H1 (cell line): ENCODE data around the gene SPTBN1. TPM values are rescaled to one million over a fixed set of nuclear protein-coding genes. Genes with fewer than 3 reads are reported as not detected.

ENCODE experiments used
- CTCF ChIA-PET: fragments of 300-600 bp; sonication (Branson Sonifier 250); formaldehyde crosslinking; loops from one replicate; lab custom pipeline; 2021; ENCODE audit not compliant: partially characterized antibody; lab: Charles Lee
- POLR2A ChIA-PET: fragments of 300-600 bp; sonication (Branson Sonifier 250); formaldehyde crosslinking; loops from one replicate; lab custom pipeline; 2021; ENCODE audit warnings: inconsistent platforms; ENCODE audit not compliant: partially characterized antibody; lab: Charles Lee
- DNase-seq, 2 experiments: peaks; one replicate each; pipeline versions ENCODE4 v3.0.0 to v3.0.0-alpha.2; 2010 to 2022; ENCODE audit warnings: low spot score in 2 of 2, low read depth in 1 of 2, mixed read lengths in 1 of 2
- FAIRE-seq: peaks from 2 replicates; lab custom pipeline; 2011; peaks lifted over from hg19 to GRCh38; lab: Jason Lieb, UNC
- H2AFZ ChIP-seq: 2 replicates; pipeline ENCODE4 v1.8.1; 2012; ENCODE audit warnings: low read length, inconsistent platforms
- H2AK5ac ChIP-seq: 2 replicates; pipeline ENCODE4 v1.6.1; 2013; ENCODE audit warnings: low read depth, low read length
- H2BK120ac ChIP-seq: replicated peaks from 2 replicates; pipeline ENCODE3; 2013; ENCODE audit warnings: low read depth, low read length, inconsistent platforms
- H2BK12ac ChIP-seq: 2 replicates; pipeline ENCODE4 v1.6.1; 2013; ENCODE audit warnings: low read depth, low read length
- H2BK15ac ChIP-seq: 2 replicates; pipeline ENCODE4 v1.6.1; 2013; ENCODE audit warnings: low read length
- H2BK20ac ChIP-seq: 2 replicates; pipeline ENCODE4 v1.6.1; 2013; ENCODE audit warnings: low read length
- H2BK5ac ChIP-seq: 2 replicates; pipeline ENCODE4 v1.6.1; 2013; ENCODE audit warnings: low read depth, low read length
- H3K14ac ChIP-seq: 2 replicates; pipeline ENCODE4 v1.6.1; 2013; ENCODE audit warnings: inconsistent platforms; ENCODE audit not compliant: insufficient read length
- H3K18ac ChIP-seq: 2 replicates; pipeline ENCODE4 v1.6.1; 2013; ENCODE audit warnings: low read length; ENCODE audit errors: extremely low read depth
- H3K23ac ChIP-seq: 2 replicates; pipeline ENCODE4 v1.6.1; 2013; ENCODE audit warnings: inconsistent platforms; ENCODE audit not compliant: insufficient read length
- H3K23me2 ChIP-seq: 2 replicates; pipeline ENCODE4 v1.6.1; 2013; ENCODE audit warnings: low read depth, low read length
- H3K27ac ChIP-seq: 2 replicates; pipeline ENCODE4 v1.6.1; 2011; ENCODE audit warnings: low read depth, low read length, inconsistent platforms
- H3K27me3 ChIP-seq, 4 experiments: replicated peaks in 1 of 4; 1 replicate in 1 of 4; 2 replicates in 3 of 4; pipeline versions ENCODE4 v1.6.1 to v1.8.1; 2011 to 2013; ENCODE audit warnings: low read length in 3 of 4, mild to moderate bottlenecking in 3 of 4, inconsistent platforms in 2 of 4, mixed read lengths in 2 of 4, moderate library complexity in 1 of 4; ENCODE audit not compliant: control insufficient read depth in 3 of 4, insufficient read depth in 3 of 4; ENCODE audit errors: extremely low read depth in 1 of 4
- H3K36me3 ChIP-seq, 4 experiments: 2 replicates each; pipeline versions ENCODE4 v1.6.1 to v1.8.1; 2011 to 2013; ENCODE audit warnings: mild to moderate bottlenecking in 4 of 4, low read length in 3 of 4, moderate library complexity in 2 of 4, control low read depth in 1 of 4, inconsistent platforms in 1 of 4; ENCODE audit not compliant: insufficient read depth in 4 of 4, control insufficient read depth in 2 of 4
- H3K4ac ChIP-seq: replicated peaks from 2 replicates; pipeline ENCODE3; 2013; ENCODE audit warnings: low read length, low read depth, mixed read lengths, inconsistent platforms; ENCODE audit not compliant: insufficient read length
- H3K4me1 ChIP-seq, 4 experiments: replicated peaks in 1 of 4; 1 replicate in 1 of 4; 2 replicates in 3 of 4; pipeline versions ENCODE4 v1.6.1 to v1.8.1; 2011 to 2013; ENCODE audit warnings: low read length in 3 of 4, inconsistent platforms in 2 of 4, mixed read lengths in 1 of 4; ENCODE audit not compliant: insufficient read depth in 4 of 4, control insufficient read depth in 3 of 4
- H3K4me2 ChIP-seq, 2 experiments: 2 replicates each; pipeline versions ENCODE4 v1.6.1 to v1.8.1; 2011 to 2013; ENCODE audit warnings: low read depth in 2 of 2, low read length in 2 of 2, control low read depth in 1 of 2, inconsistent platforms in 1 of 2, mild to moderate bottlenecking in 1 of 2; ENCODE audit not compliant: insufficient read depth in 1 of 2
- H3K4me3 ChIP-seq, 4 experiments: fragments of 200-600, 300-600 bp in 1 of 4; sonication (generic), shearing (Covaris generic), sonication (Bioruptor Twin) in 1 of 4; 2 replicates each; pipeline versions ENCODE4 v1.5.1 to v1.8.1; 2011 to 2016; ENCODE audit warnings: low read length in 4 of 4, low read depth in 3 of 4, control low read depth in 2 of 4, inconsistent platforms in 2 of 4, mild to moderate bottlenecking in 2 of 4, mixed read lengths in 1 of 4, moderate library complexity in 1 of 4; ENCODE audit not compliant: insufficient read depth in 2 of 4; ENCODE audit errors: extremely low read depth in 1 of 4
- H3K56ac ChIP-seq: replicated peaks from 2 replicates; pipeline ENCODE3; 2013; ENCODE audit warnings: low read depth, mild to moderate bottlenecking, mixed read lengths, low read length, inconsistent platforms; ENCODE audit not compliant: insufficient read length
- H3K79me1 ChIP-seq: 2 replicates; pipeline ENCODE4 v1.6.1; 2013; ENCODE audit warnings: low read depth, low read length, control low read depth
- H3K79me2 ChIP-seq, 2 experiments: 2 replicates each; pipeline versions ENCODE4 v1.6.1 to v1.8.1; 2012 to 2013; ENCODE audit warnings: low read length in 2 of 2, mild to moderate bottlenecking in 2 of 2, inconsistent platforms in 1 of 2; ENCODE audit not compliant: insufficient read depth in 2 of 2, control insufficient read depth in 1 of 2
- H3K9ac ChIP-seq, 4 experiments: replicated peaks in 1 of 4; 1 replicate in 1 of 4; 2 replicates in 3 of 4; pipeline versions ENCODE4 v1.6.1 to v1.8.1; 2011 to 2013; ENCODE audit warnings: low read depth in 3 of 4, low read length in 3 of 4, control low read depth in 2 of 4, mild to moderate bottlenecking in 2 of 4, moderate library complexity in 2 of 4, inconsistent platforms in 1 of 4; ENCODE audit errors: extremely low read depth in 1 of 4
- H3K9me3 ChIP-seq, 2 experiments: 2 replicates each; pipeline versions ENCODE4 v1.6.1 to v1.8.1; 2012 to 2013; ENCODE audit warnings: mild to moderate bottlenecking in 2 of 2, moderate library complexity in 2 of 2, control low read depth in 1 of 2, inconsistent platforms in 1 of 2, low read depth in 1 of 2, low read length in 1 of 2, mixed read lengths in 1 of 2; ENCODE audit not compliant: insufficient read depth in 2 of 2
- H4K20me1 ChIP-seq, 2 experiments: replicated peaks in 1 of 2; 2 replicates each; pipeline versions ENCODE3 to v1.8.1; 2011 to 2013; ENCODE audit warnings: inconsistent platforms in 2 of 2, low read length in 2 of 2, mild to moderate bottlenecking in 1 of 2; ENCODE audit not compliant: insufficient read depth in 2 of 2, control insufficient read depth in 1 of 2
- H4K5ac ChIP-seq: 2 replicates; pipeline ENCODE4 v1.6.1; 2013; ENCODE audit warnings: low read length, low read depth, mixed read lengths, inconsistent platforms; ENCODE audit not compliant: insufficient read length
- H4K8ac ChIP-seq: 2 replicates; pipeline ENCODE4 v1.8.0; 2013; ENCODE audit warnings: mild to moderate bottlenecking, moderate library complexity, low read length, inconsistent platforms; ENCODE audit not compliant: insufficient read depth; ENCODE audit errors: extremely low read depth
- H4K91ac ChIP-seq: replicated peaks from 2 replicates; pipeline ENCODE3; 2013; ENCODE audit warnings: low read length, mixed read lengths, inconsistent platforms; ENCODE audit not compliant: insufficient read length
- ASH2L ChIP-seq: fragments of 200-600, 300-600 bp; sonication (generic); IDR thresholded peaks from one replicate; pipeline ENCODE4 v1.7.1; 2017; ENCODE audit warnings: low read length
- BACH1 ChIP-seq: IDR thresholded peaks from 2 replicates; pipeline ENCODE4 v1.6.1; 2012; ENCODE audit warnings: low read length, improper control_type of control experiment
- BRCA1 ChIP-seq: IDR thresholded peaks from 2 replicates; pipeline ENCODE4 v1.6.1; 2012; ENCODE audit warnings: low read depth, low read length, improper control_type of control experiment
- EGR1 ChIP-seq: IDR thresholded peaks from 2 replicates; pipeline ENCODE4 v1.6.1; 2011; ENCODE audit warnings: low read depth, low read length, borderline replicate concordance
- EP300 ChIP-seq, 2 experiments: IDR thresholded peaks; 1 replicate in 1 of 2; 2 replicates in 1 of 2; pipeline ENCODE4 v1.6.1; 2011 to 2012; ENCODE audit warnings: low read depth in 2 of 2, low read length in 2 of 2, mild to moderate bottlenecking in 2 of 2, borderline replicate concordance in 1 of 2, inconsistent platforms in 1 of 2, moderate library complexity in 1 of 2
- FOSL1 ChIP-seq: IDR thresholded peaks from 2 replicates; pipeline ENCODE4 v1.6.1; 2011; ENCODE audit warnings: mild to moderate bottlenecking, low read depth, low read length, moderate library complexity; ENCODE audit not compliant: insufficient read depth
- KDM4A ChIP-seq: IDR thresholded peaks from one replicate; pipeline ENCODE4 v1.7.1; 2012; ENCODE audit warnings: low read depth, mild to moderate bottlenecking, moderate library complexity, low read length, inconsistent platforms; ENCODE audit not compliant: severe bottlenecking
- KDM5A ChIP-seq: fragments of 200-600 bp; IDR thresholded peaks from 2 replicates; pipeline ENCODE4 v1.7.1; 2012; ENCODE audit warnings: mild to moderate bottlenecking, low read length, inconsistent platforms, mixed read lengths
- NANOG ChIP-seq: IDR thresholded peaks from 2 replicates; pipeline ENCODE4 v1.6.1; 2011; ENCODE audit warnings: low read length, low read depth, mild to moderate bottlenecking, inconsistent platforms; ENCODE audit not compliant: insufficient read depth, poor library complexity, severe bottlenecking
- RAD21 ChIP-seq, 2 experiments: IDR thresholded peaks in 1 of 2; conservative IDR thresholded peaks in 1 of 2; 2 replicates each; pipeline ENCODE4 v1.6.1; 2011; ENCODE audit warnings: low read depth in 2 of 2, low read length in 2 of 2, improper control_type of control experiment in 1 of 2, inconsistent platforms in 1 of 2, mild to moderate bottlenecking in 1 of 2, moderate library complexity in 1 of 2
- TAF1 ChIP-seq: IDR thresholded peaks from 2 replicates; pipeline ENCODE4 v1.6.1; 2011; ENCODE audit warnings: mild to moderate bottlenecking, low read depth, low read length
- TCF12 ChIP-seq: IDR thresholded peaks from 2 replicates; pipeline ENCODE4 v1.6.1; 2011; ENCODE audit warnings: low read depth, mild to moderate bottlenecking, low read length
- WGBS, 2 experiments: shearing (Covaris generic) in 1 of 2; methylation state at CpG; one replicate each; pipeline versions ENCODE4 v1.1.6 to v1.1.7; 2013 to 2015; ENCODE audit warnings: low lambda C conversion rate in 2 of 2, mixed read lengths in 2 of 2, inconsistent platforms in 1 of 2, low coverage in 1 of 2, missing lambda C conversion rate in 1 of 2; ENCODE audit not compliant: insufficient replicate concordance in 2 of 2, insufficient coverage in 1 of 2, insufficient read length in 1 of 2; ENCODE audit errors: extremely low coverage in 1 of 2, missing lambda C conversion rate in 1 of 2; 5-methylcytosine and 5-hydroxymethylcytosine counted together
- polyA plus RNA-seq, 7 experiments: library from polyadenylated mRNA; depleted of rRNA in 3 of 7; stranded (reverse) in 5 of 7; unstranded in 2 of 7; fragments of >200 nt in 5 of 7; fragments of 200-250 nt in 2 of 7; gene quantifications; 1 replicate in 5 of 7; 2 replicates in 1 of 7; 4 replicates in 1 of 7; pipeline versions ENCODE4 v1.2.1 to v1.2.3, GENCODE V29; 2011 to 2013; ENCODE audit warnings: missing spikeins in 2 of 7, mixed read lengths in 2 of 7
- total RNA-seq: library from RNA; stranded (reverse); fragmentation: NEBNext Ultra II Directional; extraction: Animal tissue kit (Norgen Biotek cat#: 25700); gene quantifications from 2 replicates; pipeline ENCODE4 v1.2.1, GENCODE V29; 2021

Gene SPTBN1
- total and polyA plus RNA-seq, 2 of the 8 experiments (the other 6 are each of a cell fraction or from before 2014, with no cell fraction given), result 31.8 to 180 TPM

- Histone ChIP-seq H2BK120ac (no peak overlapping the region), H3K4ac (no peak overlapping the region), H2AFZ (no peak overlapping the region), H2BK12ac (no peak overlapping the region), H3K23me2 (no peaks in the 10 kb centered on the region), H3K18ac (no peak overlapping the region), H3K79me1 (no peaks in the 10 kb centered on the region), H4K5ac (no peak overlapping the region), H3K27me3 (no peaks in the 10 kb centered on the region), H3K14ac (no peak overlapping the region), H3K79me2 (no peaks in the 10 kb centered on the region), H2AK5ac (no peak overlapping the region), H3K36me3 (peaks cover 34 to 82% (median 69%) of the 10 kb centered on the region in 4 experiments), H4K91ac (no peak overlapping the region), H3K4me1 (no peaks in the 10 kb centered on the region), H3K9me3 (no peaks in the 10 kb centered on the region), H2BK20ac (no peak overlapping the region), H3K4me3 (no peak overlapping the region), H3K27ac (no peak overlapping the region), H3K9ac (no peak overlapping the region), H3K56ac (no peak overlapping the region), H4K8ac (no peak overlapping the region), H4K20me1 (no peaks in the 10 kb centered on the region), H2BK15ac (no peak overlapping the region), H3K4me2 (no peak overlapping the region), H2BK5ac (no peak overlapping the region), H3K23ac (no peak overlapping the region)
- DNase-seq (no peak), FAIRE-seq (no peak)
- ChIA-PET CTCF (interaction anchor here (0.5 to 4.2 kb wide), 8 partner anchors 13 to 527 kb away, joined by 3 to 20 read pairs (median 4); no protein-coding TSS in a partner anchor), POLR2A (no interaction called here)
- 91% methylated on average over 8 of the region's 8 CpGs; no CpG with 5 or more reads in 1 of the 2 experiments for WGBS, 2 experiments
- TF ChIP-seq TCF12 (no peak), KDM4A (no peak), RAD21 (IDR thresholded peaks at IDR 0.05 in 1 of 2, conservative IDR thresholded peaks at IDR 0.05 in 1 of 2; ENCODE audit: low read depth in 2 of 2, low read length in 2 of 2) (no peak), FOSL1 (no peak), BRCA1 (no peak), ASH2L (no peak), NANOG (no peak), BACH1 (no peak), TAF1 (no peak), EGR1 (no peak), EP300 (IDR thresholded peaks at IDR 0.05; ENCODE audit: borderline replicate concordance in 1 of 2, low read depth in 2 of 2, low read length in 2 of 2) (no peak), KDM5A (no peak)
Observed at GRCh38 chr2:54641988-54642387, 185.9 kb downstream of the SPTBN1 start.
